GM10248 (cell line): ENCODE measurements around the gene MSI2.

Experiments used
- CTCF ChIA-PET: fragments of 300-600 bp; sonication (Branson Sonifier 250); formaldehyde crosslinking; extraction: SDS; loops from one replicate; lab custom pipeline; 2021; ENCODE audit warnings: antibody characterized with exemption; lab: Yijun Ruan, JAX
- POLR2A ChIA-PET: fragments of 350-650 bp; sonication (Branson Sonifier 250); formaldehyde crosslinking; extraction: SDS; loops from one replicate; lab custom pipeline; 2020; ENCODE audit warnings: antibody characterized with exemption; lab: Yijun Ruan, JAX
- DNase-seq: peaks from one replicate; pipeline ENCODE4 v3.0.0; 2012; ENCODE audit errors: extremely low spot score
- CTCF ChIP-seq: IDR thresholded peaks from 2 replicates; pipeline ENCODE4 v1.5.1; 2012; ENCODE audit warnings: mild to moderate bottlenecking, low read depth; ENCODE audit errors: extremely low read depth, missing control alignments, control extremely low read depth

MSI2 gene

GRCh38 chr17:57662041-57662440 is 405.7 kb downstream of the MSI2 start:
- no peak for TF ChIP-seq CTCF
- DNase-seq = no peak
- POLR2A ChIA-PET = no interaction called here
- CTCF ChIA-PET = interaction anchor here (0.8 to 4.4 kb wide), 5 partner anchors 10 to 419 kb away, joined by 3 to 42 read pairs (median 4); no protein-coding TSS in a partner anchor

- POLR2A ChIA-PET = no interaction called here
- no peak for TF ChIP-seq CTCF
- no peak for DNase-seq
- CTCF ChIA-PET = interaction anchor here (0.9 to 4.4 kb wide), 3 partner anchors 9 to 20 kb away, joined by 3 to 42 read pairs (median 4); no protein-coding TSS in a partner anchor
These were observed 406.5 kb downstream of the MSI2 start for GRCh38 chr17:57662644-57663308.

- ChIA-PET CTCF (interaction anchor here (1.1 to 4.4 kb wide), 2 partner anchors 8 to 15 kb away, joined by 4 to 42 read pairs; no protein-coding TSS in a partner anchor), POLR2A (no interaction called here)
- no peak for DNase-seq
- no peak for TF ChIP-seq CTCF
These were observed 407.2 kb downstream of the MSI2 start for GRCh38 chr17:57663326-57664070.

DNA sequence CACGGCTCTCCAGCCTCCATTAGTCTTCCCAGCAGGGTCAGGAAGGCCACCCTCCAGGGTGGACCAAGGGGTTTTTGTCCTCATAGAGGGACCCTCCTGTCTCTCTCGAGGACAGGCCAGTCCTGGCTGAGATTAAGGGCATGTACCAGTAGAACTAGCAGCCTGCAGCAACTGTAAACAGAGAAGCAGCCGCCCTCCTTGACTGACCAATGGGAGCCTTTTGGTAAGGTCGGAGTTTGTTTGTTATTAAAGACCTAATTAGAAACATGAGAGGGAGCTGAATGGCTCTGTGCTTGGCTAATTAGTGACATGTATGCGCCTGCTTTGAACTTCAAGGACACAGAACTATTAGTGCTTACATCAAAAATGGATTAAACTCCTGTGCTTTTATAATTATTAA is 408.8 kb downstream of the MSI2 start:
- no peak for TF ChIP-seq CTCF
- CTCF ChIA-PET = interaction anchor here (0.8 to 1.3 kb wide), 3 partner anchors 10 to 422 kb away, joined by 3 to 4 read pairs (median 3); no protein-coding TSS in a partner anchor
- no peak for DNase-seq
- POLR2A ChIA-PET = interaction anchor here (1.2 kb wide), 1 partner anchor 18 kb away, joined by 3 read pairs; no protein-coding TSS in a partner anchor

GRCh38 chr17:57665696-57666095 is 409.4 kb downstream of the MSI2 start:
- DNase-seq = no peak
- ChIA-PET CTCF (interaction anchor here (0.8 to 1.3 kb wide), 3 partner anchors 10 to 423 kb away, joined by 3 to 4 read pairs (median 3); no protein-coding TSS in a partner anchor), POLR2A (interaction anchor here (1.2 kb wide), 1 partner anchor 18 kb away, joined by 3 read pairs; no protein-coding TSS in a partner anchor)

More at GRCh38 chr17:57665696-57666095, 409.4 kb downstream of the MSI2 start:
- TF ChIP-seq CTCF = no peak
